ENCODE results near the gene LRRC59. TPM values are rescaled to one million over a fixed set of nuclear protein-coding genes. Genes with fewer than 3 reads are reported as not detected.
"Not testable (repeated sequence)": the region's sequence is repeated elsewhere in the genome, so short reads cannot be mapped to it uniquely, and the experiment has no call there.

Gene LRRC59
- total and polyA plus RNA-seq, 2 donors (not counting 1 experiment from before 2014, with no cell fraction given) = 27.7 to 31.2 TPM

DNA sequence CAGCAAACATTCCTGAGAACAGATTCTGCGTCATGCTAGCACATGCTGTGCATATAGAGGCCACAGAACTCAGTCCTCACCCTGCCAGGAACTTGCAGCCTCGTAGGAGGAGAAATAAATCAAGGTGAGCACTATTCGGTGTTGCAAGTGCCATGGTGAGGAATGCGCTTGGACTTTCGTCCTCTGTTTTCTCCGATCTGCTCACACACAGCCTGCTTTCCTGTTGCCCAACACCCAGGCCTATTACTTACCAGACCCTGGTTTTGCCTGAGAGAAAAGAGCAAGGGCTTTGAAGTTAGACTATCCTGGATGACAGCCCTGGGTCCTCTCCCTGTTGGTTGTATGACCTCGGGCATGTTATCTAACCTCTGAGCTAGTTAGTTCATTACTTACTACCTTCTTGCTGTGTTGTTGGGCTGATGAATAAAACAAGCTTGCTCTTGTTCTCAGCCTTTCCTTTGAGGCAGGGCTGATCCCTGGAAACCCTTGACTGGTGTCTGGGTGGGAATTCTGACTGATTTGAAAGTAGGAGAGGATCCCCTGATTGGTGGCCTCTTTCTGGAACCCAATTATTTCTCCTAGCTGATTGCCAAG, 31.6 kb upstream of the LRRC59 start:
- Histone ChIP-seq H3K4me2 (replicated peaks; ENCODE audit: low read depth, low read length, poor library complexity, severe bottlenecking) (no peak overlapping the region), H3K4me3 (ENCODE audit: control extremely low read depth in 1 of 5, extremely low read depth in 1 of 5, insufficient read depth in 1 of 5, low read depth in 2 of 5, low read length in 4 of 5) (no peak overlapping the region), H3K9me3 (ENCODE audit: control extremely low read depth in 1 of 3, control insufficient read depth in 2 of 3, insufficient read depth in 1 of 3, low read length in 2 of 3) (no peaks in the 10 kb centered on the region), H4K20me1 (ENCODE audit: control insufficient read depth, insufficient read depth, low read length, poor library complexity, severe bottlenecking) (no peaks in the 10 kb centered on the region), H3K36me3 (replicated peaks in 1 of 2; ENCODE audit: control extremely low read depth in 1 of 2, control insufficient read depth in 1 of 2, extremely low read depth in 1 of 2, insufficient read depth in 2 of 2, low read length in 1 of 2) (peaks cover 0 to 7% of the 10 kb centered on the region in 2 experiments), H3K27me3 (replicated peaks in 1 of 4; ENCODE audit: control extremely low read depth in 1 of 4, control insufficient read depth in 3 of 4, insufficient read depth in 4 of 4, low read length in 3 of 4) (no peaks in the 10 kb centered on the region), H3K9ac (ENCODE audit: low read length) (no peak overlapping the region), H3K4me1 (ENCODE audit: control insufficient read depth in 2 of 2, insufficient read depth in 2 of 2, low read length in 2 of 2) (peaks cover 19 to 30% of the 10 kb centered on the region in 2 donors), H3K79me2 (ENCODE audit: control insufficient read depth, insufficient read depth, low read length) (peaks cover 34% of the 10 kb centered on the region), H3K27ac (ENCODE audit: low read length in 2 of 2) (no peak overlapping the region), H2AFZ (ENCODE audit: insufficient read depth, low read depth, low read length, poor library complexity, severe bottlenecking) (no peak overlapping the region)
- 100% methylated on average over 3 of the region's 7 CpGs for WGBS (ENCODE audit: insufficient coverage)
- ChIA-PET CTCF (interaction anchor here (0.5 to 1.7 kb wide), 3 partner anchors 21 to 194 kb away, joined by 3 to 7 read pairs (median 3); partner anchors contain the start of gene LRRC59), POLR2A (no interaction called here)
- intact Hi-C loops (cut with micrococcal nuclease) = loop anchor here (10.0 kb wide), 1 partner anchor 54 kb away; the partner anchor contains the start of genes EME1 and MRPL27
- H3K4me1 Mint-ChIP-seq = peaks cover 36% of the 10 kb centered on the region
- H3K4me3 Mint-ChIP-seq = no peak overlapping the region
- ATAC-seq (ENCODE audit: low read depth) (no peak), DNase-seq (no peak)
- no peaks in the 10 kb centered on the region for H3K9me3 Mint-ChIP-seq (ENCODE audit: insufficient read depth)
- TF ChIP-seq, protein P1, sequence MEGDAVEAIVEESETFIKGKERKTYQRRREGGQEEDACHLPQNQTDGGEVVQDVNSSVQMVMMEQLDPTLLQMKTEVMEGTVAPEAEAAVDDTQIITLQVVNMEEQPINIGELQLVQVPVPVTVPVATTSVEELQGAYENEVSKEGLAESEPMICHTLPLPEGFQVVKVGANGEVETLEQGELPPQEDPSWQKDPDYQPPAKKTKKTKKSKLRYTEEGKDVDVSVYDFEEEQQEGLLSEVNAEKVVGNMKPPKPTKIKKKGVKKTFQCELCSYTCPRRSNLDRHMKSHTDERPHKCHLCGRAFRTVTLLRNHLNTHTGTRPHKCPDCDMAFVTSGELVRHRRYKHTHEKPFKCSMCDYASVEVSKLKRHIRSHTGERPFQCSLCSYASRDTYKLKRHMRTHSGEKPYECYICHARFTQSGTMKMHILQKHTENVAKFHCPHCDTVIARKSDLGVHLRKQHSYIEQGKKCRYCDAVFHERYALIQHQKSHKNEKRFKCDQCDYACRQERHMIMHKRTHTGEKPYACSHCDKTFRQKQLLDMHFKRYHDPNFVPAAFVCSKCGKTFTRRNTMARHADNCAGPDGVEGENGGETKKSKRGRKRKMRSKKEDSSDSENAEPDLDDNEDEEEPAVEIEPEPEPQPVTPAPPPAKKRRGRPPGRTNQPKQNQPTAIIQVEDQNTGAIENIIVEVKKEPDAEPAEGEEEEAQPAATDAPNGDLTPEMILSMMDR (IDR thresholded peaks at IDR 0.05) = no peak
- TF ChIP-seq EZH2 (IDR thresholded peaks at IDR 0.05; ENCODE audit: borderline replicate concordance, insufficient read depth, low read depth, low read length, poor library complexity, severe bottlenecking) = no peak
- no peak overlapping the region for H3K27ac Mint-ChIP-seq
- no peaks in the 10 kb centered on the region for H3K27me3 Mint-ChIP-seq

DNA sequence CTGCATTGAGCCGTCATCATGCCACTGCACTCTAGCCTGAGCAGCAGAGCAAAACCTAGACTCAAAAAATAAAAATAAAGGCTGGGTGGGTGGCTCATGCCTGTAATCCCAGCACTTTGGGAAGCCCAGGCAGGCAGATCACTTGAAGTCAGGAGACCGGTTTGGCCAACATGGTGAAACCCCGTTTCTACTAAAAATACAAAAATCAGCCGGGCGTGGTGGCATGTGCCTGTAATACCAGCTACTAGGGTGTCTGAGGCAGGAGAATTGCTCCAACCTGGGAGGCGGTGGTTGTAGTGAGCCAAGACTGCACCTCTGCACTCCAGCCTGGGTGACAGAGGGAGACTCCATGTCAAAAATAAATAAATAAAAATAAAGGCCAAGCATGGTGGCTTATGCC, 30.8 kb upstream of the LRRC59 start:
- CTCF ChIA-PET, H3K27me3 Mint-ChIP-seq: not testable (repeated sequence)
- 67% methylated on average over 1 of the region's 6 CpGs for WGBS (ENCODE audit: insufficient coverage)

More for the DNA sequence above, 30.8 kb upstream of the LRRC59 start:
- Mint-ChIP-seq H3K27ac (peak overlapping the region; percentile 5), H3K4me3 (peak overlapping the region; percentile 23), H3K4me1 (peaks cover 40% of the 10 kb centered on the region)
- H3K4me3 ChIP-seq (ENCODE audit: control extremely low read depth in 1 of 5, extremely low read depth in 1 of 5, insufficient read depth in 1 of 5, low read depth in 2 of 5, low read length in 4 of 5); H3K27me3 ChIP-seq (replicated peaks in 1 of 4; ENCODE audit: control extremely low read depth in 1 of 4, control insufficient read depth in 3 of 4, insufficient read depth in 4 of 4, low read length in 3 of 4); H3K36me3 ChIP-seq (replicated peaks in 1 of 2; ENCODE audit: control extremely low read depth in 1 of 2, control insufficient read depth in 1 of 2, extremely low read depth in 1 of 2, insufficient read depth in 2 of 2, low read length in 1 of 2); H3K27ac ChIP-seq (ENCODE audit: low read length in 2 of 2); ATAC-seq (ENCODE audit: low read depth); DNase-seq; H3K9me3 Mint-ChIP-seq (ENCODE audit: insufficient read depth); H2AFZ ChIP-seq (ENCODE audit: insufficient read depth, low read depth, low read length, poor library complexity, severe bottlenecking); POLR2A ChIA-PET; H3K9me3 ChIP-seq (ENCODE audit: control extremely low read depth in 1 of 3, control insufficient read depth in 2 of 3, insufficient read depth in 1 of 3, low read length in 2 of 3); H4K20me1 ChIP-seq (ENCODE audit: control insufficient read depth, insufficient read depth, low read length, poor library complexity, severe bottlenecking); H3K9ac ChIP-seq (ENCODE audit: low read length): not testable (repeated sequence)
- Histone ChIP-seq H3K79me2 (ENCODE audit: control insufficient read depth, insufficient read depth, low read length) (peaks cover 34% of the 10 kb centered on the region), H3K4me2 (replicated peaks; ENCODE audit: low read depth, low read length, poor library complexity, severe bottlenecking) (peak overlapping the region; percentile 96), H3K4me1 (ENCODE audit: control insufficient read depth in 2 of 2, insufficient read depth in 2 of 2, low read length in 2 of 2) (peaks cover 19 to 30% of the 10 kb centered on the region in 2 donors)
- intact Hi-C loops (cut with micrococcal nuclease) = loop anchor here (10.0 kb wide), 1 partner anchor 53 kb away; the partner anchor contains the start of genes EME1 and MRPL27

Data from B cell (primary cell).